ENCODE measurements around the gene RASL12. TPM values are rescaled to one million over a fixed set of nuclear protein-coding genes. Genes with fewer than 3 reads are reported as not detected.

Gene RASL12
- total and polyA plus RNA-seq, 2 of the 4 experiments (the other 2 are of a cell fraction), result 0.18 to 0.22 TPM

GRCh38 chr15:65004993-65005392 is 62.8 kb downstream of the RASL12 start:
- Histone ChIP-seq H3K4me3 (ENCODE audit: insufficient read depth, low read depth, low read length) (no peak overlapping the region), H3K4ac (ENCODE audit: low read depth, low read length) (no peak overlapping the region), H3K23ac (ENCODE audit: low read depth, low read length) (no peak overlapping the region), H2AK9ac (replicated peaks; ENCODE audit: low read depth, low read length, poor library complexity) (no peak overlapping the region), H3K36me3 (ENCODE audit: control insufficient read depth, insufficient read depth, low read length) (peaks cover 13% of the 10 kb centered on the region), H3K18ac (ENCODE audit: low read depth, low read length) (no peak overlapping the region), H3K79me1 (ENCODE audit: low read depth in 1 of 2, low read length in 2 of 2) (no peaks in the 10 kb centered on the region), H2BK120ac (ENCODE audit: low read depth, low read length) (no peak overlapping the region), H4K20me1 (ENCODE audit: insufficient read depth, low read length) (no peaks in the 10 kb centered on the region), H2AFZ (replicated peaks; ENCODE audit: low read length, poor library complexity) (no peak overlapping the region), H2BK20ac (ENCODE audit: low read depth, low read length) (no peak overlapping the region), H2BK5ac (ENCODE audit: low read depth, low read length, poor library complexity, severe bottlenecking) (no peak overlapping the region), H3K14ac (replicated peaks; ENCODE audit: low read depth, low read length) (no peak overlapping the region), H2AK5ac (ENCODE audit: low read depth, low read length) (no peak overlapping the region), H4K5ac (ENCODE audit: low read depth, low read length) (no peak overlapping the region), H4K8ac (ENCODE audit: low read depth in 2 of 2, low read length in 2 of 2) (no peak overlapping the region), H3K9ac (ENCODE audit: low read depth, low read length) (no peak overlapping the region), H3K56ac (ENCODE audit: extremely low read depth, insufficient read depth, low read length) (no peak overlapping the region), H4K91ac (ENCODE audit: insufficient read depth, low read depth, low read length) (no peak overlapping the region), H3K9me1 (ENCODE audit: insufficient read depth, low read length) (no peaks in the 10 kb centered on the region; the same call in 1 of the 2 replicates), H3K9me3 (ENCODE audit: control insufficient read depth, insufficient read depth, low read length) (no peaks in the 10 kb centered on the region), H3K27me3 (ENCODE audit: control insufficient read depth, insufficient read depth, low read length) (no peaks in the 10 kb centered on the region), H3K4me1 (ENCODE audit: control insufficient read depth, insufficient read depth, low read length) (no peaks in the 10 kb centered on the region), H3K27ac (ENCODE audit: insufficient read depth, low read length) (no peak overlapping the region), H2BK15ac (ENCODE audit: low read depth, low read length) (no peak overlapping the region), H3K4me2 (ENCODE audit: low read depth, low read length) (no peak overlapping the region)
- no TSS peak for BruUV-seq (replicated peaks)
- ChIA-PET POLR2A (ENCODE audit: unreplicated experiment) (no interaction called here), CTCF (no interaction called here)
- TF ChIP-seq CHD1 (IDR thresholded peaks at IDR 0.05; ENCODE audit: low read depth, low read length), result no peak
- TF ChIP-seq MAFK (IDR thresholded peaks at IDR 0.05; ENCODE audit: low read depth, low read length), result 0 out of 2 replicates have a peak, but pooled peaks have one; percentile 5
- TF ChIP-seq SMC3 (IDR thresholded peaks at IDR 0.05; ENCODE audit: low read depth, low read length), result no peak
- TF ChIP-seq MAZ (IDR thresholded peaks at IDR 0.05; ENCODE audit: borderline replicate concordance, low read depth, low read length), result no peak
- in situ Hi-C loops (cut with MboI; ENCODE audit: low sequenced_read_pairs), result no loop called here
- WGBS, 2 experiments (ENCODE audit: extremely low coverage in 2 of 2, insufficient read length in 1 of 2), result no CpG with 5 or more reads among the region's 3 CpGs
- dilution Hi-C loops (cut with HindIII; ENCODE audit: low sequenced_read_pairs, unreplicated experiment), result no loop called here
- DNase-seq (no peak), ATAC-seq (ENCODE audit: low read depth) (no peak)
- intact Hi-C loops (cut with micrococcal nuclease), result no loop called here

Small RNA genes within 50 kb of the gene (microRNA-seq; reads per million reads assigned to microRNA genes)
- gene AC013553.1 (ENCODE audit: insufficient read depth, insufficient read length), result not detected

Small RNA genes within 50 kb of the gene (small RNA-seq; reads per million reads assigned to genes)
- gene AC013553.1, result 0 reads per million in 5 experiments

Other genes with a start within 250 kb of the RASL12 start
- gene PIF1, start 242.3 kb downstream of the RASL12 start, total RNA-seq (2012; rRNA removed), result 3.9 and 5.3 TPM in 2 replicates
- gene PIF1, start 242.3 kb downstream of the RASL12 start, polyA plus RNA-seq (2012; rRNA removed), result 19.2 and 19.9 TPM in 2 replicates
- gene PLEKHO2, start 226.1 kb downstream of the RASL12 start, total RNA-seq (2012; rRNA removed), result 18.6 and 19.0 TPM in 2 replicates
- 22.5 and 24.6 TPM in 2 replicates for gene PLEKHO2, start 226.1 kb downstream of the RASL12 start, polyA plus RNA-seq (2012; rRNA removed)
- gene ANKDD1A, start 156.1 kb downstream of the RASL12 start, total RNA-seq (2012; rRNA removed), result 2.8 and 3.6 TPM in 2 replicates
- gene ANKDD1A, start 156.1 kb downstream of the RASL12 start, polyA plus RNA-seq (2012; rRNA removed), result 3.0 and 4.9 TPM in 2 replicates
- gene SPG21, start 78.1 kb downstream of the RASL12 start, total RNA-seq (2012; rRNA removed), result 60.8 and 65.3 TPM in 2 replicates
- gene SPG21, start 78.1 kb downstream of the RASL12 start, polyA plus RNA-seq (2012; rRNA removed), result 51.6 and 59.9 TPM in 2 replicates
- 19.4 and 21.3 TPM in 2 replicates for gene MTFMT, start 38.4 kb downstream of the RASL12 start, total RNA-seq (2012; rRNA removed)
- 7.3 and 8.9 TPM in 2 replicates for gene MTFMT, start 38.4 kb downstream of the RASL12 start, polyA plus RNA-seq (2012; rRNA removed)
- gene SLC51B, start 22.6 kb downstream of the RASL12 start, total RNA-seq (2012; rRNA removed), result not detected in 2 replicates
- gene SLC51B, start 22.6 kb downstream of the RASL12 start, polyA plus RNA-seq (2012; rRNA removed), result 0.16 TPM in 1 of 2 replicates, not detected in the other
- gene KBTBD13, start 8.8 kb upstream of the RASL12 start, total RNA-seq (2012; rRNA removed), result not detected in 2 replicates
- gene KBTBD13, start 8.8 kb upstream of the RASL12 start, polyA plus RNA-seq (2012; rRNA removed), result not detected in 2 replicates
- 0.28 and 0.36 TPM in 2 replicates for gene UBAP1L, start 47.2 kb upstream of the RASL12 start, total RNA-seq (2012; rRNA removed)
- 1.1 TPM in 2 replicates for gene UBAP1L, start 47.2 kb upstream of the RASL12 start, polyA plus RNA-seq (2012; rRNA removed)
- 4.7 and 8.1 TPM in 2 replicates for gene PDCD7, start 65.8 kb upstream of the RASL12 start, total RNA-seq (2012; rRNA removed)
- 8.1 and 12.3 TPM in 2 replicates for gene PDCD7, start 65.8 kb upstream of the RASL12 start, polyA plus RNA-seq (2012; rRNA removed)
- 25.8 and 29.4 TPM in 2 replicates for gene CLPX, start 117.4 kb upstream of the RASL12 start, total RNA-seq (2012; rRNA removed)
- 21.5 and 26.9 TPM in 2 replicates for gene CLPX, start 117.4 kb upstream of the RASL12 start, polyA plus RNA-seq (2012; rRNA removed)
- under 0.01 TPM in 1 of 2 replicates, not detected in the other for gene CILP, start 143.5 kb upstream of the RASL12 start, total RNA-seq (2012; rRNA removed)
- 0.01 and 0.02 TPM in 2 replicates for gene CILP, start 143.5 kb upstream of the RASL12 start, polyA plus RNA-seq (2012; rRNA removed)
- 1.3 and 1.7 TPM in 2 replicates for gene PARP16, start 218.9 kb upstream of the RASL12 start, total RNA-seq (2012; rRNA removed)
- gene PARP16, start 218.9 kb upstream of the RASL12 start, polyA plus RNA-seq (2012; rRNA removed), result 4.1 and 5.0 TPM in 2 replicates
- not detected in 2 replicates for gene RNU5A-1, start 228.1 kb upstream of the RASL12 start, total RNA-seq (2012; rRNA removed)
- gene RNU5A-1, start 228.1 kb upstream of the RASL12 start, polyA plus RNA-seq (2012; rRNA removed), result not detected in 2 replicates
- gene RNU5B-1, start 236.7 kb upstream of the RASL12 start, total RNA-seq (2012; rRNA removed), result not detected in 2 replicates
- gene RNU5B-1, start 236.7 kb upstream of the RASL12 start, polyA plus RNA-seq (2012; rRNA removed), result not detected in 2 replicates

Data from IMR-90 (cell line).